GM18951 (cell line): ENCODE data around the gene OPN4.
"Not testable (repeated sequence)": the region's sequence is repeated elsewhere in the genome, so short reads cannot be mapped to it uniquely, and the experiment has no call there.

ENCODE experiments used
- POLR2A ChIP-seq: IDR thresholded peaks from 4 replicates; pipeline ENCODE4 v1.6.1; 2011; ENCODE audit warnings: mild to moderate bottlenecking; ENCODE audit not compliant: insufficient read length, insufficient read depth; ENCODE audit errors: extremely low read depth
- in situ Hi-C: fragments of 300-500 bp; cut with MboI; formaldehyde crosslinking; loops from one replicate; pipeline ENCODE4 v1.12.0; 2022; ENCODE audit warnings: low sequenced_read_pairs, mixed read lengths, inconsistent platforms; ENCODE audit not compliant: unreplicated experiment

The OPN4 gene

DNA sequence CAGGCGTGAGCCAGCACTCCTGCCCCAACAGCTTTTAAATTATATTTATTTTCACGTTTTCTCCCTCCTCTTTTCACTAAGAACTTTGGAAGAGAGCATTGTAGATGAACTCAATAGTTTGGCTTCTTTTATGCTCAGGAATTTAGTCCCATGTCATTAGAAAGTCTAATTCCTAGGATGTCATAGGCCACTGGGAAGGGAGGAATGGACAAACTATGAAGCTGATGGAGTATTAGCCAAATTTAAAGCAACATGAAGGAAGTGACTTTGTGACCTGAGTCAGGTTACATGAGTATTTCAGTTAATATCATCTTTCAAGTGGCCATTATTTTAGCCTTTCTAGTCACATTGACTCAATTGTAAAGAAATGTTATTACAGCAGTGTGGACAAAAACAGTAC lies 18.0 kb upstream of the OPN4 start:
- in situ Hi-C loops: no loop called here

GRCh38 chr10:86642021-86642420 lies 12.3 kb upstream of the OPN4 start:
- no peak for TF ChIP-seq POLR2A
- in situ Hi-C loops: no loop called here

More for the DNA sequence above, 18.0 kb upstream of the OPN4 start:
- TF ChIP-seq POLR2A: no peak

- no peak for TF ChIP-seq POLR2A
- in situ Hi-C loops: no loop called here
Observed at GRCh38 chr10:86642499-86642898, 11.8 kb upstream of the OPN4 start.

DNA sequence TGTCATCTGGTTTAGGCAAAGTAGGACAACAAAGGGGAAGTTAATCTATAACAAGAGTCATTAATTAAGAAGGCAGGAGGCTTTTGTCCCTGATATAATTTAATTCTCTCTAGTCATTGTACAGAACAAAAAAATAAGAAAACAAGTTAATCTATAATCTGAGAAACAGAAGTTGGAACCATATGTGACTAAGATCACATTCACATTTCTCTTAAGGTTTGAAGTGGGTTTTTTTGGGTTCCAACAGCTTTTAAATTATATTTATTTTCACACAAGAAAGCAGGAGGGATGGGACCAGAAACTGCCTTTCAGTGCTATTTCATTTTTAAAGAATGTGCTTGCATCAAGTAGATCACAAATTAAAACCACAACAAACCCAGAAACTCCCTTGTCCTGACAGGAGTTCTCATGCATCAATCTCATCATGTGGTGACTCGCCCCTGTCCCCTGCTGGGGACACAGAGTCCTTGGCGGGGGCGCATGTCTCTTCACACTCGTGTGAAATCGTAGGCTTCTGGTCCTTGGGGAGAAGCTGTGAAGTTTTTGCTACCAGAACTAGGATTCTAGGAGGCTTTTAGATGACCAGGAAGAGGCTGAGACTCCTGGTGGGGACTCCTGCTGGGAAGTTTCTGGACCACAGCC lies 10.1 kb upstream of the OPN4 start:
- no peak for TF ChIP-seq POLR2A
- in situ Hi-C loops: no loop called here

DNA sequence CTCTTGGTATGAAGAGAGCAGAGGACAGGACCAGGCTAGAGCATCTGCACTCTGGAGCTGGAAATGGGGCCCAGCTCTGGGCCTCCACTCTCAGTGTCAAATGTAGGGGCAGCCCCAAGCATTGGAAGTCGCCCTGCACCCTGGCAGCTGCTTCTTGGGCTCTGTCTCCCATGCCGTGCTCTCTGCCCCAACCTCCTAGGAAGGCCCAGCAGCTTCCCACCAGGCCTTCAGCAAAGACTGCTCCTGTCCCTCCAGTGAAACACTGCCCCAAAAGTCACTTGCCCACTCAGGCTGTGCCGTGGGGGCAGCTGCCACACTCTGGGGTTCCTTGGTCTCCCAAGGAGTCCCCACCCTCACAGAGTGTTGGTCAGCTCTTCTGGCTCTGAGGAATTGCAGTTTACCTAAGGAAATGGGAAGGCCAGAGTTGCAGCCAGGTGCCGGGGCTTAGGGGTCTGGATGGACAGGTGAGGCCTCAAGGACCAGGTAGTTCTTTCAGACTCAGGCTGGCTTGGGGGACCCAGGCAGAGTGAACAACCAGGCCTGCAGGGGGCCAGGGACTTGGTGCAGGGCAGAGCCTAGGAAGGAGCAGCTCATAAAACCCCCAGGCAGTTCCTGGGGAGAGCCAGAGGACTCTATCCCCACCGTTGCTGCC lies 9.4 kb upstream of the OPN4 start:
- in situ Hi-C loops: no loop called here
- TF ChIP-seq POLR2A: no peak

- in situ Hi-C loops: not testable (repeated sequence)
Observed at GRCh38 chr10:86645621-86646165, 8.7 kb upstream of the OPN4 start.

- TF ChIP-seq POLR2A: no peak
- in situ Hi-C loops: no loop called here
Observed at GRCh38 chr10:86646532-86646931, 7.8 kb upstream of the OPN4 start.

- in situ Hi-C loops: no loop called here
Observed at GRCh38 chr10:86646933-86647332, 7.4 kb upstream of the OPN4 start.

GRCh38 chr10:86647773-86648703 lies 6.3 kb upstream of the OPN4 start:
- in situ Hi-C loops: no loop called here
- no peak for TF ChIP-seq POLR2A

More at GRCh38 chr10:86646933-86647332, 7.4 kb upstream of the OPN4 start:
- TF ChIP-seq POLR2A: no peak

DNA sequence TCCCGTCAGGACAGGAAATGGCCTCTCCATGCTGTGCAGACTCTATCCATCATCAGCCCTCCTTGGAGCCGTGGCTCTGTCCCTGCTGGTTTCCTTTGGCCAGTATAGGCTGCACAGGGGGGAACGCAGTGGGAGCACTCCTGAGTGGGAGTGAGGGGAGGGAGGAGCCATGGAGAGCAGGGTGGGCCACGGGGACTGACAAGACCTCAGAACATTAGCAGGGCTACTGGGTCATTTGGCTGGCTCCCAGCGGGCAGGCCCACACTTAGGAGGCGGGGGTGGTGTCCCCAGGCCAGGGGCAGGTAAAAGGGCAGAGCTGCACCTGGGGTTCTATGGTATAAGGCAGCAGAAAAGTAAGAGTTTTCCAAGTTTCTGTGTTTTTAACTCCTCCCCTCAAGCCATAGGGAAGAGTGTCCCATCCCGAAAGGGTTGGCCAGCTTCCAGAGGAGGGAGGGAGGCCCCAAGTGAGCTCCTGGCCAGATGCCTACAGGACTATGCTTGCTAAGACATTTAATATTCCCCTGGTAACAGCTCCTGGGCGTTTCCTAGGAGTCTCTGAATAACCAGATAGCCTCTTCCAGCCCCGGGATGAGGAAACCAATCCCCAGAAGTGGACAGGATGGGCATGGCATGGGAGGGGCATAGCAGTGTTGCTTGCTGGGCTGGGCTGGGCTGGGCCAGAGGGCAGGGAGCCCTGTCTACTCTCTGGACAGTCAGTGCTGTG lies 5.5 kb upstream of the OPN4 start:
- TF ChIP-seq POLR2A: no peak
- in situ Hi-C loops: no loop called here

DNA sequence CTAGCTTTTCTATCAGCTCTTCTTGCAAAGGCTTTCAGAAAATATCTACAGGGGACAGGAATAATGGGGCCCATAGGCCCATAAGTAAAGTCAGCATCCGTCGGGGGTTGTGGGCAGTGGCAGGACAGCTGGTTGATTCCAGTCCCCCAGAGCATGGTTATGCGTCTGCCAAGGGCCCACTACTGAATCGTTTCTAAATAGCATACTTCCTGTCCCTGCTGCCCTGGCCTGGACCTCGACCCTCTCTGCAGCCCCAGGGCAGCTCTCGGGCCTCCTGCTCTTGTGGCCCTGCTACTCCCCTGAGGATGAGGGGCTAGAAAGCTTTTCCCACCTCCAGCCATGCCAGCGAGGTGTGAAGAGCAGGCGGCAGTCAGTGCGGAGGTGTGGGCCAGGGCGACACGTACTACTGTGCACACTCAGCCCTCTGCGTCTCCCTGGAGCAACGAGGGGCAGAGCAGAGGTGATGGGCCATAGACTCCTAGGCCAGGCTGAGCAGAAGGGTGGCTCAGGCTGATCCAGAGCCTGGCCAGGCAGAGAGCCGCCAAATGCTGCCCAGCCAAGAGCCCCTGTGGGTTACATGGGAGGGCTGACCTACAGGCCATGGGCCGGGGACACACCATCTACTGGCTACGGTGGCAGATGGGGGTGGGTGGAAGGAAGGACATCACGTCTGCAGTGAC lies 4.7 kb upstream of the OPN4 start:
- no peak for TF ChIP-seq POLR2A
- in situ Hi-C loops: no loop called here

DNA sequence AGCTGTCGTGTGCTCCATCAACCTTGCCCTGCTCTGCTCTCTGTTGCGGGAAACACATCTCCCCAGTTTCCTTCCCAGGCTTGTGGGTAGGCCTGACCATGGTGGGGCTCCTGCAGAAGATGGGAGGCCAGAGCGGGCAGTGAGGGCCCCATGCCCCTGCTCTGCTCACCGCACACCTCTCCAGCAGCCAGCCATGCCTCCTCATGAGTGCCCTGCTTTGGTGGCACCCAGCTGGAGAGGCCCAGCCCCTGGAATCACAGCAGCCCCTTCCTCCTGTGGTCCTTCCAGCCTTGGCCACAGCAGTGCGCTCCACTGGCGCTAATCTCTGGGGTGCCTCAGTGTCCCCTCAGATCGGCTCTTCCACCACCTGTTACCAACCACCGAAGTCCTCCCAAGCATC lies 4.2 kb upstream of the OPN4 start:
- in situ Hi-C loops: no loop called here
- TF ChIP-seq POLR2A: no peak
